NCI-H187 (cell line): ENCODE data around the gene GDPD5.

Experiments
- DNase-seq, 2 experiments: peaks; one replicate each; lab custom pipeline; 2025; lab: John Stamatoyannopoulos, UW

The GDPD5 gene

DNA sequence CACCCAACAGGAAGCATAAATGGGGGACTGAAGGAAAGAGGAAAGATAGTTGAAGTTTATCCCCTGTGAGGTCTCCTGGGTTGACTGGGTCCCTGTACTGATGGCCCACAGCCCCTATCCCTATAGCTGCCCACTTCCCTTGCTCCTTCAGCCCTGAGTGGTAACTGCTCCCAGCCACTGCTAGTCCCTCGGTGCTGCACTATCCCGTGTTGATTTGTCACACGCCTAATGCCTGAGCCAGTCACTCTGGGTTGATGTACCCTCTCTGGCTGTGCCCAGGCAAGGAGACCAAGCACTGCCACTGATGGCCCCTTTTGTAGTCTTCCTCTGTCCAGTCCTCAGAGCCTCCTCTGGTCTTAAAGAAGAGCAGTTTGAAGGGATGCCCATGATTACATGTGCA lies 9.6 kb downstream of the GDPD5 start:
- DNase-seq, result no peak

DNA sequence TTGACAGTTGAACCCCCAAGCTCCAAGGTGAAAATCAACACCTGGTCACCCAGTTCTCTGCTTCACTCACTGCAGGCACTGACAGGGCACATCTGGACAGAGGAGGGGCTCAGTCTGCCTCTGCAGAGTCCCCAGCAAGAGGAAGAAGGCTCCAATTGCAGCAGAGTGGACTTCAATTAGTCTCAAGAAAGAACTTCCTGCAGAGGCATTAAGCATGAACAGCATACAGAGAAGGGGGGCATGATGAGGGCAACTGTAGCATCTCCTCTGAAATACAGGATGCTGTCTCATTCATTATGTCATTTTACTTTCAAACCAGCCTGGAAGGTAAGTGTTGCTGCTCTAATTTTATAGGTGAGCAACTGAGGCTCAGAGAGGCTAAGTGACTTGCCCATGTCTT lies 11.1 kb downstream of the GDPD5 start:
- DNase-seq, result no peak

DNA sequence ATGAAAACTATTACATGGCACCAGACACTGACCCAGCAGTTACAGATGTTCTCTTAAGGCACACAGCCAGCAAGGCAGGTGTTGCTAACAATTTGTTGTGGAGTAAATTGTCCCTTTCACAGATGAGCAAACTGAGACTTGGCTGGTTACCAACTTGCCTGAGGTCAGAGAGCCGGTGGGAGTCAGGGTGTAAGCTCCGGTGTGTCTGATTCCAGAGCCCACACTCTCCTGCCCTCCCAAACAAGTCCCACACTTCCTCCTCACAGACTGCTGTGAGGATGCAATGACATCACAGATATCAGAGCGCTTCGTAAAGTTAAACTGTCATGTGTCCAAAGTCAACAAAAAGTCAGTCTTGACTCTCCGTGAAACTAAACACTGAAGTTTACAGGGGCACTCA lies 12.5 kb downstream of the GDPD5 start:
- DNase-seq, result no peak

DNA sequence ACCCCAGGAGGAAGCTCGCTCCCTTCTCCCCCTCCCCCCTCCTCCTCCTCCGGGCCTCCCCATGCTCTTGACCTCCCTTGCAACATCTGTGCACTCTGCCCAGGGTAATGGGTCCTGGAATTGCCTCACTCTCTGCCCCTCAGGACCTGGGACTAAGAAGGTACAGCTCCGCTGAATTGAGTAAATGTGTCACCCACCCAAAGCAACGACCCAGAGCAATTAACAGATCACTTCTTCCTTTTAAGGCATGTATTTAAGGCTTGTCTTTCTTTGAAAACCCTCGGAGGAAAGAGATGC lies 15.1 kb downstream of the GDPD5 start:
- DNase-seq, result no peak

DNA sequence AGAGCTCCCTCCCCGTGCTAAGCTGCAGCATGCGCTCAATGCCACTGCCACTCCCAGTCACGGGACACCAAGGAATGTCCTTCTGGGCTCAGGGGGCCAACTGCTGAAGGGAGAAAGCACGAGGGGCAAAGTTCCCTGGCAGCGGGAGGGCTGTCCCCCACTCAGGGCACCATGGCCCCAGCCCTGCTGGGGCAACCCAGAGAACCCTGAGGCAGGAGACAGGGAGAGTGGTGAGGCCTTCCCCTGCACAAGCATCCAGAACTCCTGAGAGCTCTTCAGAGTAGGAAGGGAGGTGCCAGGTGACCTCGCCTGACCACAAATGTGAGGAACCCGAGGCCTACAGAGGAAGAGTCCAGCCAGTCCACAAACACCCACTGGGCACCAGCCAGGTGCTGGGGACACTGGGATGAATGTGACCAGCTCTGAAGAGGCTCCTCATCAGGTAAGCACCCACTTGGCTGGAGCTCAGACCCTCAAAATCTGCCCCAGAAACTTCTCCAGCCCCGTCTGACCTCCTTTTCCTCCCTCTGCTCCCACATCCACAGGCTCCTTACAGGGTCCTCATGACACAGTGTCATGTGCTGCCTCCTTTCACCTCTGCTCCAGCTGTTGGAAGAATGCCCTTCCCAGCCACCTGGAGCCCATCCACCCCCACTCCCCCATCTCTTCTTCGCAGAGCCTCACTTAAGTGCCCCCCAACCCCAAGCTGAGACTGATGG lies 15.6 kb downstream of the GDPD5 start:
- no peak for DNase-seq

DNA sequence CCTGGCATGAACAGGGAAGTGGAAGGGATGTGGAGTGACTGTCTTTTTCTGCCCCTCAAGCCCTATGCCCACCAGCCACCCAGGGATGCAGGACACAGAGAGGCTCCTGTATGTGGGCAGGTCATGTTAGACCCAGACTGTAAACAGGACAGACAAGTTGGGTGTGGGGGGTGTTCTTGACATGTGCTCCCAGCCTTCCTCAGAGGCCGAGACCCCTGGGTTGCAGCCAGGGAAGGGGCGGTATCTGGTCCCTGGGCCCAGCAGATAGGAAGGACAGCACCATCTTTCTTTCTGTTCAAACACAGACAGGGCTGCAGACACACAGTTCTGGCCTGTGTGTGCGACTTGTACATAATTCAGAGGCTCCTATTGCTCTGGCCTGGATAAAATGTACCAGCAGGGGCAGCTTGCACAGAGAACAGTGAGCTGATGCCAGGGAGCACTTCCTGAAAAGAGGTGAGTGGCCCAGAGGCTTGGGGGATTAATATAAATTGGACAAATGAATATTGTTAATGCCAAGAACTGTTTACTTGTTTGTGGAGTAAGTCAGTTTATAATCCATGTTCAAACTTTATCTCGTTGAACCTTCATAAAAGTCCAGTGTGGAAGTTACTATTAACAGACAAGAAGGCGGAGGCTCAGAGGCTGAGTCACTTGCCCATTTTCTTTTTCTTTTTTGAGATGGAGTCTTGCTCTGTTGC lies 16.6 kb downstream of the GDPD5 start:
- DNase-seq, result no peak

DNA sequence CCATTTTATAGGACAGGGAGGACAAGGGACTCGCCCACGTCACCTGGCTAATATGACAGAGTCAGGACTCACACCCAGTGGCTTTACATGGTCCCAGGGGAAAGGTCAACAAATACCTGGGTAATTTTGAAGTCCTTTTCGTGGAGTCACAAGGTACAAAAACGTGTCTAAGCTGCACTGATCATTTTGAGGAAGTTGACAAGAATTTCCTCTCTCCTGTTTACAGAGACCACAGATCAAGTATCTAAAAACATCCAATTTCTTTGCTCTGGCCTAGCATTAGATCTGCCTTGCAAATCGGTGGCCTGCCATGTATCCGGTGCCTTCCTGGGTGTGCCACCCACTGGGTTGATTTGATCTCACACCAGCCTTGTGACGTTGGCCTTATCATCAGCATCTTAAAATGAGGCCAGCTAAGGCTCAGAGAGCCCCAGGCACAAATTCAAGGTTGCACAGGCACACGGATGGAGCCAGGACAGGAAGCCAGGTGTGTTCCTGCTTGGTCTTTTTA lies 17.6 kb downstream of the GDPD5 start:
- no peak for DNase-seq

DNA sequence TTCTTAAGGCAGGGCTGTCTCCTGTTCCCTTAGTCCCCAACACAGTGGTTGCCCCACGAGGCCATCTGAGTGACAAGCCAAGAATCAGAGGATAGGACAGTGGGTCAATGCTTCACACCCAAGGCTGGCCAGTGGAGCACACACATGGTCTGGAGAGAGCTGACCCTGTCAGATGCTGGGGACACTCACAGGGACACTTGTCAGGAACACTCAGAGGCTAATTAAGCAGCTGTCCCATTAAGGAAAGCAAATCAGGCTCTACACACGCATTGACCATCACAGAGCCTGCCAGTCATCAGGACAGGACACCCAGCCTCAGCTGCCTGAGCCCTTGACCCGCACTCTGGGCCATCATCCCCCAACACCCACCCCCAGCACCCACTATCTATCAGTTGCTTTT lies 18.2 kb downstream of the GDPD5 start:
- DNase-seq, result no peak

DNA sequence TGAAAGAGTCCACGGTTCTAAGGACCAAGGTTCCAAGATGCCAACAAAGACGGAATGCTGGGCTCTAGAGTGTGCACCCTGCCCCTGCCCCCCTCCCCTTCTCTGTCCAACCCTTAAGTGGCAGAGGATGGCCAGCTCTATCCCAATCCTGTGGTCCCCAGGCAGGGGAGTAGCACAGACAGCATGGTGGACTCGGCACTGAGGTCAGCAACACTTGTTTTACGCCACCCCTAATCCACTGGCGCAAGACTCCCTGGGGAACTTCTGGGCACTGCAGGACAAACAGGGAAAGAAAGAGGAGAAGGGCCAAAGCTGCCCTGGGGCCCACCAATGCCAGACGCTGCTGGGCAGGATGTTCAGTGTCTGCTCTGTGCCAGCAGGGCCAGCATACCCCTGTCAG lies 18.9 kb downstream of the GDPD5 start:
- DNase-seq, result no peak

DNA sequence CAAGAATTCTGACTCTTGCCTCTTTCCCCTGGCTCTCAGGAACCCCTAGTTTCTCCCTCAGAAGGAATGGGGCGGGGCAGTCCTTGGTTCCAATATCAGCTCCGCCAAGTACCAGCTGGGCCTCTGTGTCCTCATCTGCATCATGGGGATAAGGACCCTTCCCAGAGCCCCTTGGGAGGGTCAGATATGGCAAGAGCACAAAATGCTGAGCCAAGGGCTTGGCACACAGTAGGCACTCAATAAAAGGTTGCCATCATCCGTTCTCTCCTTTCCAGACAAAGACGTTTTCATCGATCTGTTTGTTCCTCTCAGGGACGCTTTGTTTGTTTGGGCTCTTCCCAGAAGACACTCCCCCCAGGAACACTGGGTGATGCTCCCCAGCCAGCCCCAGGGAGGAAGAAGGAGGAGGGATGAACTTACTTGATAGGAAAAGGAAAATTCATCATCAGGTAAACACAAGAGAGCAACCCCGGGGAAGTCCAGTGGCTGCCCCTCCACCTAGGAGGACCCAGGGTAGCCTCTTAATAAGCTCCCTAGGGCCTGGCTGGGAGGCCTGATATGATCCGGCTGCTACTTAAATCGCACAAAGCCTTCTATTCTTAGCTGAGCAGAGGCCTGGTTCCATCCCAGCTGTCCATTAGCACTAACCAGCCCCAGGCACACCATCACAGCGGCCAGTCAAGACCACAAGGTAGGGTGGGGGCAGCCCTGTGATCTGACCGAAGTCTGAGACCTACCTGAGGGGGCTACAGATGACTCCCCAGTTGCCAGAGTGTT lies 19.6 kb downstream of the GDPD5 start:
- no peak for DNase-seq

DNA sequence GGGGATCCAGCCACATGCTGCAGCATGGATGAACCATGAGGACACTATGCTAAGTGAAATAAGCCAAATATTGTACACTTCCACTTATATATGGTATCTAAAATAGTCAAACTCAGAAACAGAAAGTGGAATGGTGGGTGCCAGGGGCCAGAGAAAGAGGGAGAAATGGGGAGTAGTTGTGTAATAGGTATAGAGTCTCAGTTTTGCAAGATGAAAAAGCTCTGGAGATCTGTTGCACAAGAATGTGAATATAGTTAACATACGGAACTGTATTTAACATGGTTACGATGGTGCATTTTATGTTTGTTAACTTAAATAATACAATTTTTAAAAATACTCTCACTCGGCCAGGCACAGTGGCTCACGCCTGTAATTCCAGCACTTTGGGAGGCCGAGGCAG lies 21.2 kb downstream of the GDPD5 start:
- no peak for DNase-seq

DNA sequence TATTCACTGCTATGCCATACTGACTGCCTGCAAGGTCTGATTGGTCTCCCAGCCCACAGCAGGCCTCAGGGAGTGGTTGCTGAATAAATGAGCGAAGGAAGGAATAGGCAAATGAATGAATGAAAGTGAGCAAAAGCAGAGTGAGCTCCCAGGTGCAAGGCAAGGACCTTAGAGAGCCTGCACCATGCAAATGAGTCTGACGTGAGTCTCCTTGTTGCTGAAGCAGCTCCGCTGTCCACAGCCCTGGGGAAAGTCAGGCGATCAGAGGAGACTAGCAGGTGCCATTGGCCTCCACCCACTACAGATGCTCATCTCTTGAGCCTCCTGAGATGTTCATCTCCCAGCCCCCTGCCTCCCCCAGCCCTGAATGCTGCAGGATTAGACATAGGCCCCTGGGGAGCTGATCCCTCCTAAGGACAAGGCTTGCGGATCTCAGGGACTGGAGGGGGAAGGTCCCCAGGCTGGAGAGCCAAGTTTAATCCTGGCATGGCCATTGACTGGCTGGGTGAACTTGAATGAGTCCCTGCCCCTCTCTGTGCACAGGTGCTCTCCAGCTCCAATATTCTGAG lies 22.1 kb downstream of the GDPD5 start:
- no peak for DNase-seq

DNA sequence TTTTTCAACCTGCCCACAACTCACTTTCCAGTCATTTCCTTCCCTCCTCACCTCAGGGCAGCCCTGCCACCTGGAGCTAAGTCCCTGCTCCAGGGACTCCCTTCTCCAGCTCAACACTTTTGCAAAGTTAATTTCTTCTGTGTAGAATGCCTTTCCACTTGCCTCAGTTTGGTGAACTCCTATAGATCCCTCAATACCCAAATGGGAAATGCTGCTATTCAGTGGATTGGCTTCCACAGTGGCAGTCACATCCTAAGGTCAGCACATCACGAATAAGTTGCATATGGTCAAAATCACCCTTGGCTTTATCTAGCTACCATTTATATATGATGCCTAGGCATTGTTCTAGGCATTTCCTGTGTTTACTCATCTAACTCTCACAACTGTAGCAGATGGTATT lies 23.6 kb downstream of the GDPD5 start:
- DNase-seq, result no peak

DNA sequence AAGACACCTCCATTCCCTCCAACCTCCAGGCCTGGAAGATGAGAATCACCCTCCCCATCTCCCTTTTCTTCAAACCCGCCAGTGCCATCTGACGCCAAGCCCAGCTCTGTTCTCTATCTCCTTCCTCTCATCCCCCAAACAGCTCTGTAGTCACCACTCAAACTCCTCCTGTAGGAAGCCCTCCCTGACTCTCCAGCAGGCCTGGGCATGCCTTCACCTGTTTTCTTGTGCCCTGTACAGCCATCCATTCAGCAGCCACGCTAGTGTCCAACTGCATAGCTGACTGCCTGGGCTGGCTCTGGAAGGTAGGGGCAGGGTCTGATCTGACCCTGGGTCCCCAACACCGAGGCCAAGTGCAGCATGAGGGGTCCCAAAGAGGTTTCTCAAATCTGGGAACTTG lies 25.0 kb downstream of the GDPD5 start:
- DNase-seq, result no peak

DNA sequence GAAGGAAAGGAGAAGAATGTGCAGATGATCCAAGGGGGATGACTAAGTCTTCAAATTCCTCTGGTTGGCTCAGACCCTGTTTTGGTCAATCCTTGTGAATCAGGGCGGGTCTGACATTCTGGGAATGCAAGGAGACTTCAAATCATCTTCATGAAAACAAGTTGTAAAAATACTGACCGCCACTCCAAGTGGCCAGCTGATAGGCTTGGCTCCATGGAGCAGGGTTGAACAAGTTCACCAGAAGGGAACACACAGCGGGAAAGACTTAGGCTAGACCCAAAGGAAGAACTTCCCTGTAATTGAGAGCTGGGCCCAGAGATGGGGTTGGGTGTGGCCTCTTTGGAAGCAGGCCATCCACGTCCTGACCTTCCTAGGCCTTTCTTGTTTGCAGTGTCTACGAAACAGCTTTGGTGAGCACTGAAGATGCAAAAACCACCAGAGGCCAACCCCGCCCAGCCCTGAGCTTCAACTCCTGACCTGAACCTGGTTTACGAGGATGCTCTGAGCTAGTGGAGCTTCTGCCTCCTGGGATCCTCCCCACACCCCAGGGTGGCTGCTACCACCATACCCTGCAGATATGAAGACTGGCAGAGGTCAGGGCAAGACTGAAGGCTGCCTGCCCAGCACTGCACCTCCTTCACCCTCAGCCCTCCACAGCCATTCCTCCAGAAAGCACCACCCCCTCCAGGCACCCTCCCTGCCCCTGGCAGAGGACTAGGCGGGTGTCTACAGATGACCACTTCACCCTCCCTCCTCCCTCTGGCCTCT lies 26.1 kb downstream of the GDPD5 start:
- DNase-seq, result no peak

DNA sequence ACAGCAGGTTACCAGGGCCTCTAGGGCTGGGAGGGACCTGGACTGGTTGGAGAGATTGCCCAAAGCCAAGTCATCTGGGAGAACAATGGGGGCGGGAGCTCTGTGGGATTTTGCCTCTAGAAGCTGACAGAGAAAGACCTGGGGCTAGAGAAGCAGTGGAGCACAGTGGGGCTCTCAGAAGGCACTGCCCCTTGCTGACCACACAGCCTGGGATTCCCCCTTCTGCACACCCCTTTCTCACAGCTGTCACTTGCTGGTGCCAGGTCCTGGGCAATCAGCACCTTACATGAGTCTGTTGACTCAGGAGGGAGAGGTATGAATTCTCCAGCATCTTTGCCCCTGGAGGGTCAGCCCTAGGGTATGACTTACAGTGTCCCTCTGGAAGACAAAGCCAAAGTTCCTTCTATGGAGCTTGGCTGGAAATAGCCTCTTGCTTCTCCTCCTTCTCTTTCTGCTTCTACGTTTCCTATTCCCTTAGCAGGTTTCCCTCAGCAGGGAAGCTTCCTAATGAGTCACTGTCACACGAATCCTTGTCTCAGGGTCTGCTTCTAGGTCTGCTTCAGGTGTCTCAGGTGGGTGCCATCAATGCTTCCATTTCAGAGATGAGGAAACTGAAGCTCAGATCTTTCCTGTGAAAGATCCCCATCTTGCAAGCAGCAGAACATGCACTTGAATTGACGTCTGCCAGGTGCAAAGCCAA lies 27.0 kb downstream of the GDPD5 start:
- no peak for DNase-seq

DNA sequence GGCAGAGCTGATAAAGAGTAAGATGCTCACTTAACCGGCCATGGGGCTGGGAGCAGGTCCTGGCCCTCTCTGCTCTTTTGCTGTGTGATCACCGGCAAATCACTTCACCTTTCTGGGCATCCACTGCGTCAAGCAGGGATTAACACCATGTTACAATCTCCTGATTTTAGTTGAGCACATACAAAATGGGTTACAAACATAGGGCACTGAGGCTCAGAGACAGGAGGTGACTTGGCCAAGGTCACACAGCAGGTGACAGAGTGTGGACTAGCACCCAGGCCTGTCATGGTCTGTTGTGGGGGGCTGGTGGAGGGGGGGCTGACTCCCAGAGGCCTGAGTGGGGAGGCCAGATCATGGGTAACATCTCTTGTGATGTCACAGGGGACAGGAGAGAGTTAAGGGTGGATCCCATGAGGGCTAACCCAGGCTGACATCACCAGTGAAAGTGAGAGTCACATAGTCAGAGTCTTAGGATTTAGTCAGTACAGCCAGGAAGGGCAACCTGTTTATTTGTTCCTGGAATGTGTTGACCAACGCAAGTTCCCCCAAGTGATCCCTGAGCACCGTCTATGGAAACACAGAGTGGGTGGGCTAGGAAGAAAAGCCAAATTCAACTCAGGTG lies 27.8 kb downstream of the GDPD5 start:
- DNase-seq, result no peak

DNA sequence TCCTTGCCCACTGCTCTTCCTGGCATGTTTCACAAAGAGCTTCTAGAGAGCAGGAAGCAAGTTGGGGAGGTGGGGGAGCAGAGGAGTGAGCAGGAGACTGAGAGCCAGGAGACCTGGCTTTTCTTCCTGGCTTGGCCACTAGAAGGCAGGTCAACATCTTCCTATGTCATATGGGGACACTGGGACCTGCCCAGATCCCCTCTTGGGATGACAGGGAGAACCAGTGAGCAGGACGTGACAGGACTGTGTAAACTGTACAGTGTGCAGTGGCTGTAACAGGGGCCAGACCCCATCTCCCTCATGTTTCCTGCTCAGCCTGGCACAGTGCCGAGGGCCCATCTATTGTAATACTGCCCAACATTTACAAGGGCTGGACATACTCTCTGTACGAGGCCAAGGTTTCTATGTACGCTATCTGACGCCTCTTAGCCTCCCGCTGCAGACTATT lies 29.4 kb downstream of the GDPD5 start:
- no peak for DNase-seq

DNA sequence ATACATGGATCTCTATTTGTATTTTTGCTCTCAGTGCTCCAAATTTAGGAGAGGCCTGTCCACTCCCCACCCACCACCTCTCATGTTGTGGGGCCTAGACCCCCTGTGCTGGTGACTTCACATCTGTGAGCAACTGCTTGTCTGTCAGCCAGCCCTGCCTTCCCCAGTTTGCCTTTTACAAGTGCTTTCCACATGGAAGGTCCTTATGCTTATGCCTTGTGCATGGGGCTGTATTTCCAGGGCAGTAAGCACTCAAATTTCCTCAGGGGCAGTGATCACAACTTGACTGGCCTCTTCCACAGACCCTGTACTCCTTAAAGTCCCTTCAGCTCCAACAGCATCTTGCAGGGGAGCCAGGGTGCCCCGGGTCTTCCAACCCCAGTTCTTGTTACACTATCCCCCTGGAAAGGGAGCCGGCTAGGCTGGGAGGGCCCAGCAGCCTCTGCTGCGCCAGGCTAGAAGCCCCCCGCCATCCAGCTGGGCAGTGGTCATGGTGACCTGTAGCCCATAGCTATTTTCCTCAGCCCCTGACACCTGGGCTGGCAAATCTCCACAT lies 29.9 kb downstream of the GDPD5 start:
- DNase-seq, result no peak

DNA sequence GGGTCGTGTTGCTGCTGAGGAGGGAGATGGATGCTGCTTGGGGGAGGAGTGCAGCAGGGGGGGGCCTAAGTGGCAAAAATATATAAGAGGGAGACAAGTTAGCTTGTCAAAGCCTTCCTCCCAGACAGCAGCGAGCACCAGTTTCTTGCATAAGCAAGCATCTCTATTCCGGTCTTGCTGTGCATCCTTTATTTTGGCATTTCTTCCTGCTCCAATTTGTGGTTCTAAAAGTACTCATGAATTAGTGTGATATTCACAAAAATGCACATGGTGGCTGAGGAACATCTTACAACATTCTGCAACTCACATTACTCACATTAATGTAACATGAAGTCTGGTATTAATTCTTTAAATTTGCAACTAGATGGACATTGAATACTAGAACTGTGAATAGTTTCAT lies 32.1 kb downstream of the GDPD5 start:
- DNase-seq, result no peak
